Caco-2 (cell line): Measurements from ENCODE around the gene HBP1. TPM values are rescaled to one million over a fixed set of nuclear protein-coding genes. Genes with fewer than 3 reads are reported as not detected.
"Not testable (repeated sequence)": the region's sequence is repeated elsewhere in the genome, so short reads cannot be mapped to it uniquely, and the experiment has no call there.

Source experiments
- BruUV-seq: library from RNA; stranded (reverse); fragments of 400-500 nt; replicated peaks from 2 replicates; lab custom pipeline; 2021; lab: Mats Ljungman, UMichigan
- CTCF ChIA-PET: fragments of 300-600 bp; sonication (Branson Sonifier 250); formaldehyde crosslinking; loops from one replicate; lab custom pipeline; 2022; ENCODE audit warnings: antibody characterized with exemption; lab: Charles Lee
- POLR2A ChIA-PET: fragments of 300-600 bp; sonication (Branson Sonifier 250); formaldehyde crosslinking; loops from one replicate; lab custom pipeline; 2022; ENCODE audit warnings: antibody characterized with exemption; lab: Charles Lee
- DNase-seq, 2 experiments: peaks; one replicate each; pipeline versions ENCODE4 v3.0.0 to v3.0.0-alpha.2; 2020 to 2022
- H3K27me3 ChIP-seq: replicated peaks from 2 replicates; pipeline ENCODE4 v1.6.0; 2011; ENCODE audit warnings: low read length; ENCODE audit not compliant: control insufficient read depth, insufficient read depth
- H3K36me3 ChIP-seq: 2 replicates; pipeline ENCODE4 v1.5.1; 2011; ENCODE audit warnings: low read length; ENCODE audit not compliant: control insufficient read depth, insufficient read depth
- H3K4me1 ChIP-seq: fragments of 250-450 bp; sonication (Bioruptor Pico); 2 replicates; pipeline ENCODE4 v1.5.1; 2020; ENCODE audit warnings: mild to moderate bottlenecking
- H3K4me3 ChIP-seq: 2 replicates; pipeline ENCODE4 v1.5.1; 2011; ENCODE audit warnings: low read depth, mild to moderate bottlenecking, control low read depth, low read length
- H3K9me3 ChIP-seq: fragments of 250-450 bp; sonication (Bioruptor Pico); 2 replicates; pipeline ENCODE4 v1.5.1; 2020; ENCODE audit warnings: mild to moderate bottlenecking, moderate library complexity
- H3K27ac Mint-ChIP-seq: one replicate; pipeline ENCODE4 v1.8.0; 2022; ENCODE audit warnings: mixed read lengths; ENCODE audit not compliant: unreplicated experiment
- H3K27me3 Mint-ChIP-seq: one replicate; pipeline ENCODE4 v1.8.0; 2022; ENCODE audit warnings: mixed read lengths; ENCODE audit not compliant: insufficient read depth, unreplicated experiment
- H3K36me3 Mint-ChIP-seq: one replicate; pipeline ENCODE4 v1.8.0; 2022; ENCODE audit warnings: mild to moderate bottlenecking, mixed read lengths; ENCODE audit not compliant: insufficient read depth, unreplicated experiment
- H3K4me1 Mint-ChIP-seq: one replicate; pipeline ENCODE4 v1.8.0; 2022; ENCODE audit warnings: low read depth, mixed read lengths; ENCODE audit not compliant: unreplicated experiment
- H3K4me3 Mint-ChIP-seq: one replicate; pipeline ENCODE4 v1.8.0; 2022; ENCODE audit warnings: mild to moderate bottlenecking, moderate library complexity, mixed read lengths; ENCODE audit not compliant: unreplicated experiment
- H3K9me3 Mint-ChIP-seq: one replicate; pipeline ENCODE4 v1.8.0; 2022; ENCODE audit warnings: mixed read lengths; ENCODE audit not compliant: unreplicated experiment
- intact Hi-C: fragments of 100-400 bp; cut with micrococcal nuclease; formaldehyde crosslinking; loops from one replicate; pipeline ENCODE4 v1.10.0; 2022; ENCODE audit not compliant: unreplicated experiment
- total RNA-seq: library from RNA; stranded (reverse); gene quantifications from 2 replicates; pipeline ENCODE4 v1.2.3, GENCODE V29; 2022
- TF ChIP-seq, protein P1 (sequence below), 2 experiments: fragments of 200-600 bp in 1 of 2; IDR thresholded peaks; 1 replicate in 1 of 2; 2 replicates in 1 of 2; pipeline versions ENCODE4 v1.5.1 to v1.8.0; 2011 to 2022; ENCODE audit warnings: antibody characterized with exemption in 1 of 2, control low read depth in 1 of 2, inconsistent platforms in 1 of 2, low read depth in 1 of 2, low read length in 1 of 2, mild to moderate bottlenecking in 1 of 2, moderate library complexity in 1 of 2; ENCODE audit not compliant: insufficient read depth in 1 of 2, severe bottlenecking in 1 of 2, unreplicated experiment in 1 of 2

HBP1 gene
- total RNA-seq, 1 experiment from 2014 or later: 24.2 TPM

GRCh38 chr7:107133396-107133795 lies 35.4 kb upstream of the HBP1 start:
- Mint-ChIP-seq H3K36me3 (no peaks in the 10 kb centered on the region), H3K4me3 (no peak overlapping the region), H3K9me3 (no peaks in the 10 kb centered on the region), H3K27me3 (peaks cover 13% of the 10 kb centered on the region), H3K4me1 (no peaks in the 10 kb centered on the region), H3K27ac (no peak overlapping the region)
- Histone ChIP-seq H3K4me1 (no peaks in the 10 kb centered on the region), H3K27me3 (no peaks in the 10 kb centered on the region), H3K4me3 (no peak overlapping the region), H3K9me3 (no peaks in the 10 kb centered on the region), H3K36me3 (no peaks in the 10 kb centered on the region)
- CTCF ChIA-PET: no interaction called here
- no peak for DNase-seq
- POLR2A ChIA-PET: no interaction called here
- TF ChIP-seq, protein P1, sequence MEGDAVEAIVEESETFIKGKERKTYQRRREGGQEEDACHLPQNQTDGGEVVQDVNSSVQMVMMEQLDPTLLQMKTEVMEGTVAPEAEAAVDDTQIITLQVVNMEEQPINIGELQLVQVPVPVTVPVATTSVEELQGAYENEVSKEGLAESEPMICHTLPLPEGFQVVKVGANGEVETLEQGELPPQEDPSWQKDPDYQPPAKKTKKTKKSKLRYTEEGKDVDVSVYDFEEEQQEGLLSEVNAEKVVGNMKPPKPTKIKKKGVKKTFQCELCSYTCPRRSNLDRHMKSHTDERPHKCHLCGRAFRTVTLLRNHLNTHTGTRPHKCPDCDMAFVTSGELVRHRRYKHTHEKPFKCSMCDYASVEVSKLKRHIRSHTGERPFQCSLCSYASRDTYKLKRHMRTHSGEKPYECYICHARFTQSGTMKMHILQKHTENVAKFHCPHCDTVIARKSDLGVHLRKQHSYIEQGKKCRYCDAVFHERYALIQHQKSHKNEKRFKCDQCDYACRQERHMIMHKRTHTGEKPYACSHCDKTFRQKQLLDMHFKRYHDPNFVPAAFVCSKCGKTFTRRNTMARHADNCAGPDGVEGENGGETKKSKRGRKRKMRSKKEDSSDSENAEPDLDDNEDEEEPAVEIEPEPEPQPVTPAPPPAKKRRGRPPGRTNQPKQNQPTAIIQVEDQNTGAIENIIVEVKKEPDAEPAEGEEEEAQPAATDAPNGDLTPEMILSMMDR (IDR thresholded peaks at IDR 0.05; ENCODE audit: insufficient read depth in 1 of 2, low read depth in 1 of 2, low read length in 1 of 2, severe bottlenecking in 1 of 2, unreplicated experiment in 1 of 2): no peak
- no TSS peak for BruUV-seq
- intact Hi-C loops: no loop called here

GRCh38 chr7:107138696-107139420 lies 29.9 kb upstream of the HBP1 start:
- Mint-ChIP-seq H3K4me3 (no peak overlapping the region), H3K27ac (no peak overlapping the region), H3K27me3 (peaks cover 13% of the 10 kb centered on the region), H3K9me3 (no peaks in the 10 kb centered on the region), H3K36me3 (no peaks in the 10 kb centered on the region), H3K4me1 (no peaks in the 10 kb centered on the region)
- Histone ChIP-seq H3K9me3 (no peaks in the 10 kb centered on the region), H3K36me3 (no peaks in the 10 kb centered on the region), H3K4me1 (no peaks in the 10 kb centered on the region), H3K4me3 (no peak overlapping the region), H3K27me3 (peaks cover 1% of the 10 kb centered on the region; the same call in 1 of the 2 replicates)
- POLR2A ChIA-PET: interaction anchor here (0.6 kb wide), 1 partner anchor 31 kb away, joined by 3 read pairs; no protein-coding TSS in a partner anchor
- CTCF ChIA-PET: interaction anchor here (0.7 kb wide), 1 partner anchor 8 kb away, joined by 3 read pairs; no protein-coding TSS in a partner anchor
- no peak for DNase-seq
- BruUV-seq: no TSS peak
- intact Hi-C loops: no loop called here
- TF ChIP-seq, protein P1 (IDR thresholded peaks at IDR 0.05; ENCODE audit: insufficient read depth in 1 of 2, low read depth in 1 of 2, low read length in 1 of 2, severe bottlenecking in 1 of 2, unreplicated experiment in 1 of 2): no peak

GRCh38 chr7:107143875-107144274 lies 24.9 kb upstream of the HBP1 start:
- H3K36me3 Mint-ChIP-seq, POLR2A ChIA-PET, CTCF ChIA-PET, H3K4me3 Mint-ChIP-seq, H3K36me3 ChIP-seq, H3K27ac Mint-ChIP-seq, BruUV-seq, DNase-seq, H3K4me1 ChIP-seq, H3K9me3 ChIP-seq, H3K4me3 ChIP-seq, H3K27me3 Mint-ChIP-seq, H3K4me1 Mint-ChIP-seq, H3K9me3 Mint-ChIP-seq, H3K27me3 ChIP-seq: not testable (repeated sequence)
- intact Hi-C loops: loop anchor here (10.0 kb wide), 1 partner anchor 731 kb away; no protein-coding TSS in a partner anchor
